Stimulated activated CD8-positive, alpha-beta memory T cell treated with anti-CD3 and anti-CD28 coated beads, Interleukin-7, amount 100 ng/mL, for 24 hours (primary cell): ENCODE data around the gene TULP4.
"Not testable (repeated sequence)": the region's sequence is repeated elsewhere in the genome, so short reads cannot be mapped to it uniquely, and the experiment has no call there.

Source experiments
- DNase-seq: peaks from one replicate; pipeline ENCODE4 v3.0.0-alpha.2; 2020; ENCODE audit warnings: low read depth

TULP4 gene

DNA sequence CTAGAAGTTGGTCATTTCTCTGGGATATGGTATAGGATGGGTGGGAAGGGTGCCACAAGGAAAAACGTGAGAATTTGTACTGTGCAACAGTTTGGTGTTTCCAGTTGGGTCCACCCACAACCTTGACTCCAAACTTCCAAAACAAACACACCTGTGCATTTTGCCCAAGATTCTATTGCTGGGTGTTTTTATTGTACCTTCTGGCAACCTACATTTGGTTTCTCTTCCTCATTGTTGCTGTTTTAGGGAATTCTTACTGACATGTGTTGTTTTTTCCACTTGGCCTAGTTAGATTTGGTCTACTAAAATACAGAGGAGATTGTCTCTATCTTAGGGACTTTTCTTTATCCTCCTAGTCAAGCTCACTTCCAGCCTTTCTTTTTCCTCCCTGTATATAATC is 16.7 kb downstream of the TULP4 start:
- DNase-seq = no peak

DNA sequence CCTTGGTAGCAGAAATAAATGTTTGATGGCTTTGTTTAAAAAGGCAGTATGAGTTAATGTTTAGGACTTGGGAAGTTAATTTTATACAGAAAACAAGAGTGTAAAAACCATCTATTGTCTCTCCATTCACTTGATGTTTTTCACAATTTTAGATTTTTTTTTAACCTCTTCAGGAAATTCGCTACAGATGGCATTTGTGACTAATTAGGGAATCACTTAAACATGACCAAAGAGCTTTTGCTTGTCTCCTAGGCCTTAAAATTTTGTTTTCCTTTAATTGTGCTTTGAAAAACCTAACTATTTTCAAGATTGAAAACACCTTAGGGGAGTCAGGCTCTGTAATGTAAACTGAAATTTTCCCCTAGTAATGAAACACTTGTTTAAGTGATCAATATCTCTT is 17.3 kb downstream of the TULP4 start:
- no peak for DNase-seq

DNA sequence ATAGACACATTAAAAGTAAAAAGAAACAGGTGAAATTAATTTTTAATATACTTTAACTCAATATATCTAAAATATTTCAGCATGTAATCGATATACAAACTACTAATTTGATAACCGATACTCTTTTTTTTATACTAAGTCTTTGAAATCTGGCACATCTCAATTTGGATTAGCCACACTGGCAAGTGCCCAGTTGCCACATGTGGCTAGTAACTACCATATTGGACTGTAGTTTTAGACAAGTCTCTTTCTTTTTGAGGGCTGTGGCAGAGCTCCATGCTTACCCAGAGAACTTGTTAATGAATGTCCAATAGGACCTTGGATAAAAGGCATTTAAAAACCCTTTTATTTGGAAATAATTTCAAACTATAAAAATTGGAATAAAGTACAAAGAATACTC is 17.8 kb downstream of the TULP4 start:
- no peak for DNase-seq

GRCh38 chr6:158332237-158332636 is 20.0 kb downstream of the TULP4 start:
- no peak for DNase-seq

DNA sequence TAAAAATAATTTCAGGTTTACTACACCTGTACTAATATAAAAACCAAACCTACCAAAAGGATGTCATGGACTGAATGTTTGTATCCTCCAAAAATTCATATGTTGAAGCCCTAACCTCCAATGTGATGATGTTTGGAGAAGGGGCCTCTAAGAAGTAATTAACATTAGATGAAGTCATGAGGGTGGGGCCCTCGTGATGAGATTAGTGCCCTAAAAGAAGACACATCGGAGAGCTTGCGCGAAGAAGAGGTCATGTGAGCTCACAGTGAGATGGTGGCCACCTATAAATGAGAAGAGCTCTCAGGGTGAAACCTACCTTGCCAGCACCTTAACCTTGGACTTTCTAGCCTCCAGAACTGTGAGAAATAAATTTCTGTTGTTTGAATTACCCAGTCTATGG is 20.8 kb downstream of the TULP4 start:
- DNase-seq = no peak

- DNase-seq = no peak
Measured at GRCh38 chr6:158334534-158334933, 22.3 kb downstream of the TULP4 start.

DNA sequence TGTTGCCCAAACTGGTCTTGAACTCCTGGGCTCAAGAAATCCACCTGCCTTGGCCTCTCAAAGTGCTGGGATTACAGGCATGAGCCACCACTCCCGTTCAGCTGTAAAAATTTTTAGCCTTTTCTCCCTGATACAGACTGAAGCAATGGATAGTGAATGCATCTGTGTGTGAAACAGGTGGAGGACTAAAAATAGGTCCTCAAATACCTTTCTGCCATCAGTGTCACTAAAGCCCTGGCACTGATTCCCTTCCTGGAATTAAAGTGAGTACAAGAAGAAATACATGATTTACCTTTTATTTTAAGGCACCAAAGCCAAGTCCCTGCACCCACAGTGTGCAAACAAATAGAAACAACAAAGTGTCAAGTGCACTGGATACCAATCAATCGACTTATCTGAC is 25.1 kb downstream of the TULP4 start:
- no peak for DNase-seq

DNA sequence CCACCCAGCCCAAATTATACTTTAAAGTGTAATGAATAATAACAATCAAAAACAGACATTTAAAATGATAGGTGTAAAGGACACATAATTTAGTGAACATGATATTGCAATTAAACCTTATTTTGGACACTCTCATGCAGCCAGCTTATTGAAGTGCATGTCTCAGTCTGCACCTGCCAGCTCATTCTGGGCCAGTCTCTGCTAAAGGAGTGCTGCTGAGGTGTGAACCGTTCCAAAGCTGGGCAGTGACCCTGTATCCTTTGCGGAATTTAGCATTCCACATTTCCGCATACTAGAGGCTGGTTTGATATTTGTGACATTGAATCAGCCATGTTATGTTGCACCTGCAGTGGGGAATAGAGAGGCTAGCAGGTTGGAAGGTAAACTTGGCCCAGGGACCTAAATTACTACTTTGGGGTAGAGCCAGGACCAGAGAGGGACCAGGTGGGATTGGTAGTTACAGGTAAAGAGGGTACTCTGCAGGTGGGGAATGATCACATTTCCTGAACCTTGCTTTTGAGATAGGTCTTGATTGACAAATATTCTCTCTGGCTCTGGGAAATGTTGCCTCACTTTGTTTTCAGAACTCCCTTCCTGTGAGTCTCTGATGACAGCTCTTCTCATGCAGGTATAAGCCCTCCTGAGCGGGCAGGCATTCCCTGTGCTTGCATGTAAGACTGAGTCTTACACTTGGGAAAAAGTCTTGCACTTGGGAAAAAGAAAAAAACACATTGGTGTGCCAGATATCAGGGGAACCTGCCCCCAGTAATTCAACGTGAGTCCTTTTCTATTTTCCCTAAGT is 26.2 kb downstream of the TULP4 start:
- no peak for DNase-seq

GRCh38 chr6:158339197-158339596 is 26.9 kb downstream of the TULP4 start:
- not testable (repeated sequence) for DNase-seq

- no peak for DNase-seq
Measured at GRCh38 chr6:158340252-158340651, 28.0 kb downstream of the TULP4 start.

- DNase-seq = no peak
Measured at GRCh38 chr6:158344534-158344933, 32.3 kb downstream of the TULP4 start.

- not testable (repeated sequence) for DNase-seq
Measured at GRCh38 chr6:158345444-158345843, 33.2 kb downstream of the TULP4 start.

GRCh38 chr6:158347335-158347734 is 35.1 kb downstream of the TULP4 start:
- no peak for DNase-seq

DNA sequence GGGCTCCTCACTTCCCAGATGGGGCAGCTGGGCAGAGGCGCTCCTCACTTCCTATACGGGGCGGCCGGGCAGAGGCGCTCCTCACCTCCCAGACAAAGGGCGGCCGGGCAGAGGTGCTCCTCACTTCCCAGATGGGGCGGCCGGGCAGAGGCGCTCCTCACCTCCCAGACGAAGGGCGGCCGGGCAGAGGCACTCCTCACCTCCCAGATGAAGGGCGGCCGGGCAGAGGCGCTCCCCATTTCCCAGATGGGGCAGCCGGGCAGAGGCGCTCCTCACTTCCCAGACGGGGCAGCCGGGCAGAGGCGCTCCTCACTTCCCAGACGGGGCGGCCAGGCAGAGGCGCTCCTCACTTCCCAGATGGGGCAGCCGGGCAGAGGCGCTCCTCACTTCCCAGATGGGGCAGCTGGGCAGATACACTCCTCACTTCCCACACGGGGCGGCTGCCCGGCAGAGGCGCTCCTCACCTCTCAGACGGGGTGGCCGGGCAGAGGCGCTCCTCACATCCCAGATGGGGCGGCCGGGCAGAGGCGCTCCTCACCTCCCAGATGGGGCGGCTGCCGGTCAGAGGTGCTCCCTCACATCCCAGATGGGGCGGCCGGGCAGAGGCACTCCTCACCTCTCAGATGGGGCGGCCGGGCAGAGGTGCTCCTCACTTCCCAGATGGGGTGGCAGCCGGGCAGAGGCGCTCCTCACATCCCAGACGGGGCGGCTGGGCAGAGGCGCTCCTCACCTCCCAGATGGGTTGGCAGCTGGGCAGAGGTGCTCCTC is 36.7 kb downstream of the TULP4 start:
- DNase-seq = not testable (repeated sequence)

DNA sequence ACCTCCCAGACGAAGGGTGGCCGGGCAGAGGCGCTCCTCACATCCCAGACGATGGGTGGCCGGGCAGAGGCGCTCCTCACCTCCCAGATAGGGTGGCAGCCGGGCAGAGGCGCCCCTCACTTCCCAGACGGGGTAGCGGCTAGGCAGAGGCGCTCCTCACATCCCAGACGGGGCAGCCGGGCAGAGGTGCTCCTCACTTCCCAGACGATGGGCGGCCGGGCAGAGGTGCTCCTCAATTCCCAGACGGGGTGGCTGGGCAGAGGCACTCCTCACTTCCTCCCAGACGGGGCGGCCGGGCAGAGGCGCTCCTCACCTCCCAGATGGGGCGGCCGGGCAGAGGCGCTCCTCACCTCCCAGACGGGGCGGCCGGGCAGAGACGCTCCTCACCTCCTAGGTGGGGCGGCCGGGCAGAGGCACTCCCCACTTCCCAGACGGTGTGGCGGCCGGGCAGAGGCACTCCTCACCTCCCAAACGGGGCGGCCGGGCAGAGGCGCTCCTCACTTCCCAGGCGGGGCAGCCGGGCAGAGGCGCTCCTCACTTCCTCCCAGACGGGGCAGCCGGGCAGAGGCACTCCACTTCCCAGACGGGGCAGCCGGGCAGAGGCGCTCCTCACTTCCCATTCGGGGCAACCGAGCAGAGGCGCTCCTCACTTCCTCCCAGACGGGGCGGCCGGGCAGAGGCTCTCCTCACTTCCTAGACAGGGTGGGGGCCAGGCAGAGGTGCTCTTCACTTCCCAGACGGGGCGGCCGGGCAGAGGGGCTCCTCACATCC is 37.4 kb downstream of the TULP4 start:
- DNase-seq = not testable (repeated sequence)

DNA sequence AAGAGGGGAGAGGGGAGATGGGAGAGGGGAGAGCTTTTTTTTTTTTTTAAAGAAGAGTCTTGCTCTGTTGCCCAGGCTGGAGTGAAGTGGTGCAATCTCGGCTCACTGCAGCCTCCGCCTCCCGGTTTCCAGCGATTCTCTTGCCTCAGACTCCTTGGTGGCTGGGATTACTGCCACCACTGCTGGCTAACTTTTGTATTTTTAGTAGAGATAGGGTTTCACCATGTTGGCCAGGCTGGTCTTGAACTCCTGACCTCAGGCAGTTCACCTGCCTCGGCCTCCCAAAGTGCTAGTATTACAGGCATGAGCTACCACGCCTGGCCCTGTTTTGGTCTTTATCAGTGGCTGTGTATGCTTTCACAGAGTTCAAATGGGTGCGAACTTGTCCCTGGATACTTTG is 38.5 kb downstream of the TULP4 start:
- not testable (repeated sequence) for DNase-seq

DNA sequence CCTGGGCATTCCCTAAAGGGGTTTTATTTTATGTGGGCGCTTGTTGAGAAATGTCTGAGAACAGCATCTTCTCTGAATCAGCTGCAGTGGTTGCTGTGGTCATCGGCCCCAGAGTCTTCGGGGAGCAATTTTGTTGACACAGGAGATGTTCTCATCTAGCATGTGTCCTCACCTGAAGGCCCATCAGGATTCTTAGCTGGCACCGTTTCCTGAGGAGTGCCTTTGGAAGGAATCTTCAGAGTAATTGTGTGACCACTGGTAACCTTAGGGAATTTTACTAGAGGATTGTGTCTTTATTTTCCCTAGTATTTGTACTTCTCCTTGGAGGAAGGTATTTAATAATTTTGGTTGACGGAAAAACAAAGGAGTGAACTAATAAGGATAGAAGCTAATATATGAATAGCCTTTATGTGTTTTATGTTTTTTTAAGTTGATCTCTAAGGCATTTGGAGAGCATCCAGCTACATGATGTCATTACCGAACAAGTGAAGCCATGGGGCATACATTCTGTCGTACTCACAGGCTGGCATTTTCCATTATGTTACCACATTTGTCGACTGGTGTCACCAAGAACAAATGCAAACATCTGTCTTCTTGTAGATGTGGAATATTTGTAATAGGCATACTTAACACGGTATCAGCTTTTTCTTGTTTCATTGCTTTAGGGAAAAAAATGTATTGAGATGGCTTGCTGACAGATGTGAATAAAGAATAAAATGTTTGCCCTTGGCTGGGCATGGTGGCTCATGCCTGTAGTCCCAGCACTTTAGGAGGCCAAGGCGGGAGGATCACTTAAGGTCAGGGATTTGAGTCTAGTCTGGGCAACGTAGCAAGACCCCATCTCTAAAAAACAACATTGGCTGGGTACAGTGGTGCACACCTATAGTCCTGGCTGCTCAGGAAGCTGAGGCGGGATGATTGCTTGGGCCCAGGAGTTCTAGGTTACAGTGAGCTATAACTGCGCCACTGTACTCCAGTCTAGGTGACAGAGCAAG is 41.9 kb downstream of the TULP4 start:
- no peak for DNase-seq

DNA sequence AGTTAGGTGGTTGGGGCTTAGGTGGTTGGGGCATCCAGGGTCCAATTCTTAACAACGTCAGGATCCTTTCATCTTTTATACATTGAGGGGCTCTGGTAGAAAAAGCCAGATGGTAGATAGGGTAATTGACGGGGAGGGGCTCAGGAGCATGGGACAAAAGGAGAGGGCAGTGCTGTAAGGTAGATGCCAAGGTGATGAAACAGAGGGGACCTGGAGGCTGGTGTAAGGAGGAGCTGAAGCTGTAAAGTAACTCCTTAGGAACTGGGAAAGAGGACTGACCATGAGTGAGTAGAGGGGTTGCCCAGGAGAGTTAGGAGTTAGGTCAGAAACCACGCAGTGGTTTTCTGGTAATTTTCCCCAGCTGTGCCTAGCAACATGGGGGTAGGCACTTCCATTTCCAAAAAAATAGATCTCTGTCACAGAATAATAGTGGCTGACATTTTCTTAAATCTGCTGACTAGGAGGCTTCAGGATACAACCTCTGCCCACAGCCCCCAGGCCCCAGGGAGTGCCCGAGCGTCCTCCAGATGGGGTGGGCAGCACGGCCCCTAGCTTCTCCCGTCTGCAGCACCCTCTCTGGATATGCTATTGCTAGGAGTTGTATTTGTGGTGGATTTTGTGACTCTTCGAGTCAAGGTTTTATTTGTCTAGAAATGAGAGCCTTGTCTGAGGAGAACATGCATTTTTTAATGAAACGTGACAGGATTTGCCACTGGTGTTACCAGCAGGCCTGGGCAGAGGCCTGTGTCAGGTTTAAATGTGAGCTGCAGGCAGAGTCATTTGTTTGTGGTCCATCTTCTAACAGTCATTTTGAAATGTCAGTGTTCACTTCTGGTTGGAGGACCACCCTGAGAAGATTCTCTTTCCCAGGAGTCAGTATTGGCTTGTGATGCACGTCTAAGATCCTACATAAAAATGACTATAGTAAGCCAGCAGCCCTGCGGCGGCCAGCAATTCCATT is 44.6 kb downstream of the TULP4 start:
- DNase-seq = no peak

DNA sequence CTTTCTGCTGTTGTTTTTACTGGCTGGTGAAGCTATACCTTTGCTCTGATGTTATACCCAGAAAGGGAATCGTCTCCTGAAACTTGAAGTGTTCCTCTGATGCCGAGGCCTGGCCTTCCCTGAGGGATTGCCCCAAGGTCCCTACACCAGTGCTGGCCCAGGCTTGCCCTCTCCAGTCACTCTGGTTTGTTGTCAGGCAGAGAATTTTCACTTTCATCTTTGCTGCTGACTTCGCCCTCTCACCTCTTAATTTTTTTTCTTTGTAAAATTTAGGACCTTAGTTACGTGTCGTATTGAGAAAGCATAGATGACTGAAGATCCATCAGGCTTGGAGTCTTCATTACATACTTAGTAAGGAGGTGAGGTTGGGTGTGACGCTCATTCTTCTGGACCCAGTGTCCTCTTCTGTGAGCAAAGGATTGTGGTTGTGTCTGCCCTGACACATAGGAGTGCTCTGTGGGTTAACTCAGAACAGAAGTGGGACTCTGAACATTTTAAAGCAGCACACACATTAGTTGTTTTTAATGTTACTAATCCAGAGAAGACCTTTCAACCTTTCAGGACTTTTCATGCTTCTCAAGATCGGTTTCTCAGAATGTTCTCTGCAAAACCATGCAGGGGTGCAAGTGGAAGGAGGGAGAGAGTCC is 45.4 kb downstream of the TULP4 start:
- no peak for DNase-seq
